Measurements from ENCODE around the gene MAGEA12.
"Not testable (repeated sequence)": the region's sequence is repeated elsewhere in the genome, so short reads cannot be mapped to it uniquely, and the experiment has no call there.

Gene MAGEA12

GRCh38 chrX:152769549-152770289 is 36.2 kb downstream of the MAGEA12 start, which contains the start of gene MAGEA6:
Gene MAGEA6, minus strand, starts transcription at chrX:152769689. Its CDS starts 2,039 bp downstream, at chrX:152767650.
- not testable (repeated sequence) for DNase-seq

- not testable (repeated sequence) for DNase-seq
Observed at GRCh38 chrX:152787062-152787461, 53.5 kb downstream of the MAGEA12 start.

Data from NCI-H524 (cell line).